Dermis microvascular lymphatic vessel endothelial cell (primary cell): ENCODE results near the gene FHIT. TPM values are rescaled to one million over a fixed set of nuclear protein-coding genes. Genes with fewer than 3 reads are reported as not detected.

Experiments
- DNase-seq, 2 donors: peaks; one replicate each; pipeline versions ENCODE4 v3.0.0 to v3.0.0-alpha.2; 2010; ENCODE audit warnings: low read depth in 2 of 2
- total RNA-seq: library from RNA; depleted of rRNA; stranded (reverse); fragments of >200 nt; gene quantifications from 2 replicates; pipeline ENCODE4 v1.2.1, GENCODE V29; 2014

The FHIT gene
- total RNA-seq, 1 donor from 2014 or later: 0.51 TPM

DNA sequence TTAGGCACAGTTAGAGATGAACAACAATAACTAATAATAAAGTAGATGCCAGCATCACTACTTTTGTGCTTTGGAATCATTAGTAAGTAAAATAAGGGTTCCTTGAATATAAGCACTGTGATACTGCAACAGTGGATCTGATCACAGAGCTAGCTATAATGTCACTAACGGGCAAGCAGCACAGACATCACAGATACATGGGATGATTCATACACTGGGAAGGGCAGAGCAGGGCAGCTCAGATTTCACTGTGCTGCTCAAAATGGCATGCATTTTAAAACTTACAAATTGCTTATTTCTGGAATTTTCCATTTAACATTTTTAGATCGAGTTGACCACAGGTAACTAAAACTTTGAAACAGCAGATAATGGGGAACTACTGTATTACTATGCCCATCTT is 476.6 kb downstream of the FHIT start:
- no peak for DNase-seq

GRCh38 chr3:60772584-60772983 is 478.7 kb downstream of the FHIT start:
- DNase-seq: no peak

GRCh38 chr3:60771766-60772165 is 479.5 kb downstream of the FHIT start:
- no peak for DNase-seq

DNA sequence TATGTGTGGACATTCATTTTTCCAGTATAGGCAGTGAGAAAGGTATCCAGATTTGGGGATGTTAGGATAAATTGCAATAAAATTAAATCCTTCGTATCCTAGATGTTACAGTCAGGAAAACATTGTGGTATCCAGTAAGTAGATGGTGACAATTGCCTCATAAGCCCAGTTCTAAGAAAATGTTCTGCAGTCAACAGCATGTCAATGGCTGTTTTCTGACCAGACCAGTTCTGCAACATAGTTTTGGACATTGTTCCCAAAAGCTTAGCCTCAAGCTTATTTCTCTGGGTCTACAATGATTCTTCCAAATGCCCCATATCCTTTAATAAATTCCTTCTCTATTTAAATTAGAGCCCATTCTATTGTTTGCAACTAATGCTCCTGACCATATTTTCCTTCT is 480.7 kb downstream of the FHIT start:
- DNase-seq: no peak

GRCh38 chr3:60767536-60767935 is 483.7 kb downstream of the FHIT start:
- no peak for DNase-seq

- no peak for DNase-seq
These were observed 485.5 kb downstream of the FHIT start for GRCh38 chr3:60765776-60766175.

GRCh38 chr3:60764870-60765269 is 486.4 kb downstream of the FHIT start:
- no peak for DNase-seq

GRCh38 chr3:60760145-60760544 is 491.1 kb downstream of the FHIT start:
- DNase-seq: no peak

- DNase-seq: no peak
These were observed 491.8 kb downstream of the FHIT start for GRCh38 chr3:60759439-60759838.

DNA sequence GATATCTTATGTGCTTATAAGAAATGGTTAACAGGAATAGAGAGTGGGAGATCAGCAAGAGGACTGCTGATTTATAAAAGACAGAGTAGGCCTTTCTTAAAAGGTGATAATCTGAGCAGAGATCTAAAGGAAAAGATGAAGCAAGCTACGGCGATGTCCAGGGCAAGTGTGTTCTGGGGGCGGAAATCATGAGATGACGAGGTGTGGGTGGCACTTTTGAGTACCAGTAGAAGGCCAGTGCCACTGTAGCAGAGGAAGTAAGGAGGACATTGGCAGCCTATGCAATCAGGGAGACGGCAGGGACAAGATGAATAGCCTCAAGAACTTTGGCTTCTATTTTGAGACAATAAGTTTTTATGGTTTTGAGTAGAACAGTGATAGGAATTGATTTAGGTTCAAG is 492.4 kb downstream of the FHIT start:
- DNase-seq: no peak

DNA sequence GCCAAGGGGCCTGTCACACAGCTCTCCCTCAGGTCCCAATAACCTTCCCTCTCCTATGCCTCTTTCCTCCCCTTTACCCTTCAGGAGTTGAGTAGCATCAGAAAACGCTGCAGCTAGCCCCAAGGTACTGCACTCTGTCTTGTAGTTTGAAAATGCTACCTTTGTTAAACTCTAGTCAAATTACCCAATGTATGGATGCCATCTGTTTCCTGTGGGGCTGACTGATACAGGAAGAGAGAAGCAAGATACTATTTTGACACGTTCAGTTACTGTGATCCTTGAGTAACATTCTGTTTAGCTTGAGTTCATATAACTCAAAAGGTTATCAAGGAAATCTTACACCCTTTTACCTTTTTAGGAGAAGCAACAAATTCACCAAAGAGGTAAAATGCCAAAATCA is 493.1 kb downstream of the FHIT start:
- DNase-seq: no peak

GRCh38 chr3:60757724-60758123 is 493.5 kb downstream of the FHIT start:
- no peak for DNase-seq

- DNase-seq: no peak
These were observed 494.8 kb downstream of the FHIT start for GRCh38 chr3:60756241-60757030.

- DNase-seq: no peak
These were observed 496.2 kb downstream of the FHIT start for GRCh38 chr3:60755094-60755493.

- no peak for DNase-seq
These were observed 496.6 kb downstream of the FHIT start for GRCh38 chr3:60754617-60755016.

GRCh38 chr3:60752809-60753208 is 498.4 kb downstream of the FHIT start:
- DNase-seq: no peak

- DNase-seq: no peak
These were observed 504.4 kb downstream of the FHIT start for GRCh38 chr3:60746695-60747416.

- no peak for DNase-seq
These were observed 505.1 kb downstream of the FHIT start for GRCh38 chr3:60746043-60746638.

DNA sequence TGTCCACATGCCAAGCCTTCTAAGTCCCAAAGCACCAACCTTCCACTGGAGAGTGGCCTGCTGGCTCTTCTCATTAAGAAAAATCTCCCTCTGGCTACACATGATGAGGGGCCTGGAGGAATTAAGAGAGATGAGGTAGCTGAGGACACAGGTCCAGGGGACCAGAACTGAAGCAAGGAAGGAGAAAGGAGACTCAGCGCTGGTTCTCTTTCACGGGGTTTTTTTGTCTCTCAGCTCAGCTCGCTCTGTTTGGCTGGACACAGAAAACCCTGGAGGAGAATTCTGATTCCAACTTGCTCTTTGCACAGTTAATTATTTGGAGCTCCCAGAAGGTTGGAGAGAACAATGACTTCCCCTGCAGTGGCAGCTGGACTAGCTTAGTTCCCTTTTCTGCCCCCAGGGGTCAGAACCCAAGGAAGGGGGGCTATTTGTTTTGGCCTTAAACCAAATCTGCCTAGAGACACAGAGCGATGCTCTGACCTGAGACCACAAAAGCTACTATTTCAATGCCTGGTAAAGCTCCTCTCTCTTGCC is 507.6 kb downstream of the FHIT start:
- no peak for DNase-seq

GRCh38 chr3:60742606-60743145 is 508.6 kb downstream of the FHIT start:
- no peak for DNase-seq

GRCh38 chr3:60737633-60738399 is 513.4 kb downstream of the FHIT start:
- DNase-seq: no peak
